ENCODE data around the gene PKP3.
"Not testable (repeated sequence)": the region's sequence is repeated elsewhere in the genome, so short reads cannot be mapped to it uniquely, and the experiment has no call there.

PKP3 gene

DNA sequence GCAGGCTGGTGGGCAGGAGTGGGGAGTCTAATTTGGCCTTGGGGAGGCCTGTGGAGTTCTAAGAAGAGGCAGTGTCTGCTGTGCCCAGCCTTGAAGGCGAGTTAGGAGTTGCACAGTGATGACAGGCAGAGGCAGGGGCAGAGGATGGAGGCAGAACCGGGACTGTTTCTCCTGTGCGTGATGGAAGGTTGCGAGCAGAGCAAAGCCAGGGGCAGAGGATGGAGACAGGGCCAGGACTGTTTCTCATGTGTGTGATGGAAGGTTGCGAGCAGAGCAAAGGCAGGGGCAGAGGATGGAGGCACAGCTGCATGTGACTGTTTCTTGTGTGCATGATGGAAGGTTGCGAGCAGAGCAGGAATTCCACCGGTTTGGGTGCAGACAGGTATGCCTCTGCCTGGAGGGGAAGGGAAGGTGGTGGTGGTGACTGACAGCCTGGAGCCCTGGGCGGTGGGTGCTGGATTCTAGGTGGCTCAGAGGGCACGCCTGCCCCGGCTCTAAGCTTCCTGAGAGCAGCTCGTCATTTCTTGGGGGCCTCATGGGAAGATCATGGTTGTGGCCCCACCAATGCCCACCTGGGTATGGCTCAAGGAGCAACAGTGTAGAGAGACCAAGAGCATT is 16.0 kb upstream of the PKP3 start:
- DNase-seq: no peak

DNA sequence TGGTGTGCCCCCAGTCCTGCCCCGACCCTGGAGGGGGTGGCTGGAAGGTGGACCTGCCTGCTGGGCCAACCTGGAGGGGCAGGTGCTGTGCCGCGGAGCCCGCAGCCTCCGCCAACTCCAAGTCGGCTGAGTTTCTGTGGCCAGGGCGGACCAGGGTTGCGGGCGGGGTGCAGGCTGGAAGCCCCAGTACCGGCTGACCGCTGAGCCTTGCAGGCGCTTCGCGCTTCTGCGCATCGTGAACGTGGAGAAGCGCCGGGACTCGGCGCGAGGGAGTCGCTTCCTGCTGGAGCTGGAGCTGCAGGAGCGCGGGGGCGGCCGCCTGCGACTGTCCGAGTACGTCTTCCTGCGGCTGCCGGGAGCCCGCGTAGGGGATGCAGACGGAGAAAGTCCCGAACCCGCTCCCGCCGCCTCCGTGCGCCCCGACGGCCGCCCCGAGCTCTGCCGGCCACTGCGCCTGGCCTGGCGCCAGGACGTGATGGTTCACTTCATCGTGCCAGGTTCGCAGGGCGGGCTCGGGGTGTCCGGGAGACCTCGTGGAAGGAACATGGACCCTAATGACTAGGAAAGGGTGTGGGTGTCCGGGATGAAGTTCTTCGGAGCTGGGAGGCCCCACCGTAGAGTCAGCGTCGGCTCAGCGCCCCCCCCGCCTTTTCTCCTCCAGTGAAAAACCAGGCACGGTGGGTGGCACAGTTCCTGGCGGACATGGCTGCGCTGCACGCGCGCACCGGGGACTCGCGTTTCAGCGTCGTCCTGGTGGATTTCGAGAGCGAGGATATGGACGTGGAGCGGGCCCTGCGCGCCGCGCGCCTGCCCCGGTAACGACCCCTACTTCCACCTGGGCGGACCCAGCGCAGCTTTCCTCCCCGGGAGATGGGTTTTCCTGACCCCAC is 14.6 kb upstream of the PKP3 start:
- no peak for DNase-seq

DNA sequence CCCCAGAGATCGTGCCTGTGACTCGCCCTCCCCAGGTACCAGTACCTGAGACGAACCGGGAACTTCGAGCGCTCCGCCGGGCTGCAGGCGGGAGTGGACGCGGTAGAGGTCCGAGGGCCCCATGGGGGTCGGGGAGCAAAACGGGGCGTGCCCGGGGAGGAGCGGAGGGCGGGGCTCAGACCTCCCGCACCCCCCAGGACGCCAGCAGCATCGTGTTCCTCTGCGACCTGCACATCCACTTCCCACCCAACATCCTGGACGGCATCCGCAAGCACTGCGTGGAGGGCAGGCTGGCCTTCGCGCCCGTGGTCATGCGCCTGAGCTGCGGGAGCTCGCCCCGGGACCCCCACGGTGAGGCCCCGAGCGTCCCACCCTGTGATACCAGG is 13.9 kb upstream of the PKP3 start:
- DNase-seq: no peak

DNA sequence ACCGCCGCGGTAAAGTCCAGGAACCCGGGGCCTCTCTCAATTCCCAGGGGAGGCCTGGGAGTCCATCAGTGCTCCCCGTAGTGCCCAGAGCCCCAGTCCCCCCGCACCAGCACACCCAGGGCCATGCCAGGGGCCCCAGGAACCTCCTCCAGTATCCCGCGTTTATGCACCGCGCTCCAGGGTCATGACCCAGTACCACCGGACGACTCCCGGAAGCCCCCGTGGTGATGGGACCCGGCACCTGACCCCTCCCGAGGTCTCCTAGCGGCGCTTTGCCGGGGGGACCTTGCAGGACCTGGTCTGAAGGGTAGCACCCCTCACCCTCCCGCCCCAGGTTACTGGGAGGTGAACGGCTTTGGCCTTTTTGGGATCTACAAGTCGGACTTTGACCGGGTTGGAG is 13.5 kb upstream of the PKP3 start:
- no peak for DNase-seq

DNA sequence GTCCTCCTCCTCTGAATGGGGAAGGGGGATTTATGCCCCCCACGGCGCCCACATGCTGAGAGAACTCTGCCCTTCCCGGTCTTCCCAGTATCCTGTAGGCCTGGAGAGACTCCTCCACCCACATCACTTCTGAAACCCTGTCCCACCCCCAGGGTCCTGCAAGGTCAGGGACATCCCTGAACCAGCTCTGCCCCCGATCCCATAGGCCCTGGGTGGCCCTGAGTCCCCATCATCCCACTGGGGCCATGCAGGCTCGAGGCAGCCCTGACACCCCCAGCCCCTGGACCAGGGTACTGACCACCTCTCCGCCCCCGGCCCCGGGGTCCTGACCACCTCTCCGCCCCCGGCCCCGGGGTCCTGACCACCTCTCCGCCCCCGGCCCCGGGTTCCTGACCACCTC is 13.0 kb upstream of the PKP3 start:
- DNase-seq: no peak

DNA sequence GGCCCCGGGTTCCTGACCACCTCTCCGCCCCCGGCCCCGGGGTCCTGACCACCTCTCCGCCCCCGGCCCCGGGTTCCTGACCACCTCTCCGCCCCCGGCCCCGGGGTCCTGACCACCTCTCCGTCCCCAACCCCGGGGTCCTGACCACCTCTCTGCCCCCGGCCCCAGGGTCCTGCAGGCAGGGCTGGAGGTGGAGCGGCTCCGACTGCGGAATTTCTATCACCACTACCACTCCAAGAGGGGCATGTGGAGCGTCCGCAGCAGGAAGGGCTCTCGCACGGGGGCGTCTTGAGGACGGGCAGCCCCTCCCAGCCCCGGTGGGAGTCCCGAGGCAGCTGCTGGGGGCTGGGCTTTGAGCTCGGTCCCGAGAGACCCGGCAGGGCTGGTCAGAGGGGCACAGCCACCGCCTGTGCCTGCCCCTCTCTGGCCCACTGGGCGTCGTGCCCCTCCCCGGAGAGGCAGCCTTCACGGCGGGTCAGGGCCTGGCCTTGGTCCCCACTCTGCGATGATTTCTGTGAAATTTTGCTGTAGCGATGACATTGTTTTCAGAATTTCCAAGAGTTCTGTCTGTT is 12.4 kb upstream of the PKP3 start:
- no peak for DNase-seq

DNA sequence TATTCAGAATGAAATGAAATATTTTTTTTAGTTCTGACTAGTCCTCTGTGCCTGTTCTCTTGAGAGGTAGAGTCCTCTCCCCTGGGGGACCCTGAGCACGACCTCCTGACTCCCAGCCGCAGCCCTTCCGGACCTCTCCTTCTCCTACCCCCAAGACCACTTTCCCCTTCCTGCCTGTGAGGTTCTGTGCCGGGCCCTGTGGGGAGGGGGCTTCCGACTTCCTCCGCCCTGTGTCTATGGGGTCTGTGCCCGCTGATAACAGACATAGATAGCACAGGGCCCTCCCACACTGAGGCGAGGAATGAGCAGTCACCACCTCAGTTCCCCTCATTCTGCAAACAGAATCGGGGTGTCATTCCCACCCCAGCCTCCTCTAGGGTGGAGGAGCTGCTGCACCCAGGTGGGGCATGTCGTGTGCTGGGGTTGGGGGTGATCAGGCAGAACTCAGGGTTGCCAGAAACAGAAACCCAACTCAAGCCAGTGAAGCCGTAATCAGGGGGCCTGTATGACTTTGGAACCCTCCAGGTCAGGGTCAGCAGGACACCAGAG is 11.9 kb upstream of the PKP3 start:
- no peak for DNase-seq

DNA sequence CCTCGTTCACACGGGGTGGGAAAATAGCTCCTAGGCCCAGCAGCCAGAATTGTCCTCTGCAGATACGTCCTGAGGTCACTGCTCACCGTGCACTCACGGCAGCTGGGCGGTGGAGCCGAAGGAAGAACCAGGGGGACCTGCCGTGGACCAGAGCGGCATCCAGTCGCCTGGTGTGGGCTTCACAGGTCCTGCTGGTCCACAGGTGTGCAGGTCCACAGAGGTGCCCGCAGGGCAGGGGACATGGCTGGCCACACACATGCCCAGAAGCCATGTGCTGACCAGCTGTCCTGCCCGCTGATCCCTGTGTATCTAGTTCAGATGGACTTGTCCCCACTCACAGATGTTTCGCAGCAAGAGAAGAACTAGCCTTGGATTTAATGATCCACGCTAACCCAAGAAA is 10.6 kb upstream of the PKP3 start:
- DNase-seq: no peak

DNA sequence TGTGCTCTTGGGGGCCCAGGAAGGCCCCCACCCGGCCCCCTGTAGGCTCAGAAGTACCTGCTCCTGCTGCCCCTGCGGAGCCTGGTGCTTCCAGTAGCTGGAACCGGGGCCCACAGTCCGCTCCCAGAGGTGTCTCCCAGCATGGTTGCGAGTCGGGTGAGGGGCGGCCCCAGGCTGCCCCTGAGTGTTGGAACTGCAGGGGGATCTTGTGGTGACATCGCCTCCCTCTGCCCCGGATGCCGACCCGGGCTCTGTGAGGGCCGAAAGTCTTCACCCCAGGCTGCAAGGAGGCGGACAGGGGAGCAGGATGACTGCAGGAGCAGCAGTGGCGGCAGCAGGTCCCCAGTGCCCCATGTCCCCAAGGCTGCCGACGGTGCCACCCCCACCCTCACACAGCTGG is 9.5 kb upstream of the PKP3 start:
- DNase-seq: no peak

DNA sequence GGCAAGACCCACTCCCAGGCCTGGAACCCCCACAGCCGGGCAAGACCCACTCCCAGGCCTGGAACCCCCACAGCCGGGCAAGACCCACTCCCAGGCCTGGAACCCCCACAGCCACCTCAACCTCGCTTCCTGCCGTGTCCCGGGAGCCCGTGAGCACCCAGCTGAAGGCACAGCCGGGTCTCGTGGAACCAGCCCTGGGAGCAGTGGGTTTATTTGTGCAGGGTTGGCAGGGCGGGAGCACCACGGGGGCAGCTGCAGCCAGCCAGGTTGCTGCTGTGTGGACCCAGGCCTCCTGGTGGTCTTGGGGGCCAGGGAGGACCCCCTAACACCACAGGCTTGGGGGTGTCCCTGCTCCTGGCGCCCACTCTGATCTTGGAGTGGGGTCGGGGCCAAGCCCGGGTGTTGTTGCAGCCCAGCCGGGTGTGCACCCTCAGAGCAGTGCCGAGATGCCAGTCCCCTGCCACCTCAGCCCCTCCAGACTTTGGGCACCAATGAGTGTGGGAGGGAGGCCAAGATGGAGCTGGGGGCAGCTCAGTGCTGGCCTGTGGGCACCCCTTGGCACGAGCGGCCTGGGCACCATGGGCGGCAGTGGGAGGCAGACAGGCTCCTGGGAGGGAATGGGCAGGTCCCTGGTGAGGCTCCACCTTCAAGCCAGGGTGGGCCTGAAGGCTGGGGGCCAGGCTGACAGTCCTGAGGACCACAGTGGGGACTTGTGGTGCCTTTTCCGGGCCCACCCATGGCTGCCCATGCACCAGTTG is 8.2 kb upstream of the PKP3 start:
- no peak for DNase-seq

DNA sequence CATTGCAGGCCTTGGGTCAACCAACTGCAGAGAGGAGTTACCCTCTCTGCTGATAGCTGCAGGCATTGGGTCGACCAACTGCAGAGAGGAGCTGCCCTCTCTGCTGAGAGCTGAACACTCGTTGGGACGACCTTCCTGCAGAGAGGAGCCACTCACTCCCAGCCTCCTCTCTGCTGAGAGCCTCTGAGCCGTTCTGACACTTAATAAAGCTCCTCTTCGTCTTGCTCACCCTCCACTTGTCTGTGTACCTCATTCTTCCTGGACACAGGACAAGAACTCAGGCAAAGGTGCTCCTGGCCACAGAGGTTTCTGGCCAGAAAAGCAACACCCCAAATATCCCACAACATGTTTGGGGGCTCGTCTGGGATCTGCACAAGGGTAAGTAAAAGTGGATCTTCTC is 7.5 kb upstream of the PKP3 start:
- DNase-seq: no peak

DNA sequence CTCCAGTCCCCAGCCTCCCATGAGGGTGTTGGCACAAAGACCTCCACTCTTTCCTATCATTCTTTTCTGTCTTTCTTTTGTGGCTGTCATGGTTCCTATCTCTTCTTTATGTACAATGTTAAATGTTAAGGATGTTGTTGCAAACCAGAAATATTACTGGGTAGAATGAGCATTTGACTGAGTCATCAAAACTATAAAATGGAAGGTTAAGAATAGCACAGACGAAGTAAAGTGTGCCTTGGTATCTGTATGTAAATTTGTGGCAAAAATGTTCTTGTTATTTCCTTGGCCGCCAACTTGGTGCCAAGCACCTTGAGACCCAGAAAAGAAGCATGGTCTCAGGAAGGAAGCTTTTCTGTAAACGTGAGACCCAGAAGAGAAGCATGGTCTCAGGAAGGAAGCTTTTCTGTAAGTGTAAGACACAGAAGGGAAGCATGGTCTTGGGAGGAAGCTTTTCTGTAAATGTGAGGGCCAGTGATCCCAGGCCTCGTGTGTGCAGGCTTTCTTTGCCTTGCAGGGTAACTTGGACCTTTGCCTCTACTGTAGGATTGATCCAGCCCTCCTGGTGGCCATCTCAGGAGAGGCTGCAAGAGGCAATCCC is 6.7 kb upstream of the PKP3 start:
- no peak for DNase-seq

DNA sequence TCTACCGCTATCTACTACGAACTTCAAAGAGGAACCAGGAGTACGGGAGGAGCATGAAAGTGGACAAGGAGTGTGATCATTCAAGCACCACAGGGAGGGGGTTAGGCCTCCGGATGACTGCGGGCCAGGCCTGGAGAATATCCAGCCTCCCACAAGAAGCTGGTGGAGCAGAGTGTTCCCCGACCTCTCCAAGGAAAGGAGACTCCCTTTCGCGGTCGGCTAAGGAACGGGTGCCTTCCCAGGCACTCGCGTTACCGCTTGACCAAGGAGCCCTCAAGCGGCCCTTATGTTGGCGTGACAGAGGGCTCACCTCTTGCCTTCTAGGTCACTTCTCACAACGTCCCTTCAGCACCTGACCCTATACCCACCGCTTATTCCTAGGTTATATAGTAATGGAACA is 4.6 kb upstream of the PKP3 start:
- not testable (repeated sequence) for DNase-seq

DNA sequence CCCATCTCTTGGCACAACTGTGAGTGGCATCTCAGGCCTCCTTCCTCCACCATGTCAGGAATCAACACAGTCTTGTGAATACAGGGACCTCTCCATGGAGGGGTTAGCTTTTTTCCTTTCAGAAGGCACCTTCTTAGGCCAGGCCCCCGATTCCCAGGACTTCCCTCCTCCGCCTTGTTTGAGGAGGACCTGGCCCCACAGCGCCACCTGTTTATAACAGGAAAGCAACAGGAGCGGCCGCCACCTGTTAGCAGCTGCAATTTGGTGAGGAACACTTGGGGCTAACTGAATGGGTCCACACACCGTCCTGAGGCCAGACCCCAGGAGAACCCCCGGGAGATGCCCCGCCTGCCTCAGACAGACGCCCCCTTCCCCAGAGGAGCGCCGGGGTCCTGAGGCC is 3.8 kb upstream of the PKP3 start:
- DNase-seq: no peak

DNA sequence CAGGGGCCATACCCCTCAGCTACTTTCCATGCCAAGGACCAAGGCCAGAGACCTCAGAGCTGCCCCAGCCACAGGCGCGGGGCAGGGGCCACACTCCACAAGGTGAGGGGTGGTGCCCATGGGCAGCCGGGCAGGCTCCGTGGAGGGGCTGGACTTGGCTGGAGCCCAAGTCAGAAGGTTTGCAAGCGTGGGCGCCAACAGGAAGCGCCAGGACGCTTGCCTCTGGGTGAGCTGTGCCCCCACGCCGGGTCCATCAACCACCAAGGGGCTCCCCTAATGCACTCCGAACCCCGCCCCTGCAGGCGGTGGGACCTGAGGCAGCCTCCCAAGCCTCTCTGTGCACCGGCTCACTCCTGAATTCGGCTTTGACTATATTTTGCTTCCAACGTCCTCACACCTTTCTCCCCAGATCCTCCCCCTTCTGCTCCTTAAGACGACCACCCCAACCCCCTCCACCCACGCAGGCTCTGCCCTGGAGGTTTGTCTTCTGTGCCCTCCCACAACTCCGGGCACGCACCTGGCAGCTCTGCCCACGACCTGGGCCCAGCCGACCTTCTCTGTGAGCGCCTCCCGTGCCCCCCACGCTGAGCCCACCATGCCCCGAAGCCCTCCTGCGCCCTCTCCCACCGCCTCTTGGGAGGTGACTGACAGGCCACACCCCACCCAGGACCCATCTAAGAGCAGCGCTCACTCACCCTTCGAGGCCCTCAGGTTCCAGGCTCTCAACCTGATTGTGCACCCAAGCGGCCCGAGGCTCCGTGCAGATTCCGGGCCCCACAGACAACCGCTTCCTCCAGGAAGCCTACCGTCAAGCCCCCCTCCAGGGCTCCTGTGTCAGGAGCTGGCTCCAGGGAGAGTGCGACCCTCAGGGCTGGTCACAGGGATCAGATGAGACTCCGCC is 2.6 kb upstream of the PKP3 start:
- DNase-seq: no peak

DNA sequence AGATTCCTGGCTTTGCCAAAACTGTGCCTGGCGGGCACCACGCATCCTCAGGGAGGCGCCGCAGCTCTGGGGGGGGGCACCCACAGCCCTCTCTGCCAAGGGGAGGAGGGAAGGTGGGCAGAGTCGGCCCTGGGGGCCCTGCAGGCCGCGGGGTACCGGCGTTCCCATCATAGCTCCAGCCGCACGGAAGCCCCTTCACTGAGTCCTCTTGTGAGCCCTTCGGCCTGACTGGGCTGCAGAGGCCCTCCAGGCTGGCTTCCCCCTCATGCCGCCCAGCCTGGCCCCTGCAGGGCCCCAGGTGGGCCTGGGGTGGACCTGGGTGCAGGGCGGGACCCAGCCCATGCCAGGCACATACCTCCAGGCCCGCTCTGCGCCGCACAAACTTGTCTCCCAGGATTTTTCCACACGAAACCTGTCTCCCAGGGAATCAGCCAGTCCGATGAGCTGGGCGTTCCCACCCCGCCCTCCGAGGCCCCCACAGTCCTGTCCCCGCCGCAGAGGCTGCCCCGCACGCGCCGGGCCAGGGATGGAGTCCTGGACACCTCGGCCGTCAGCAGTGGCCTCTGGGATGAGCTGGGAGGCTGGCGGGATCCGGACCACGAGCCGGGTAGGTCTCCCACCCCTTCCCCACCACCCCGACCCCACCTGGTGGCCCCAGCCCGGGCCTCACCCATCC is 1.8 kb upstream of the PKP3 start:
- no peak for DNase-seq

DNA sequence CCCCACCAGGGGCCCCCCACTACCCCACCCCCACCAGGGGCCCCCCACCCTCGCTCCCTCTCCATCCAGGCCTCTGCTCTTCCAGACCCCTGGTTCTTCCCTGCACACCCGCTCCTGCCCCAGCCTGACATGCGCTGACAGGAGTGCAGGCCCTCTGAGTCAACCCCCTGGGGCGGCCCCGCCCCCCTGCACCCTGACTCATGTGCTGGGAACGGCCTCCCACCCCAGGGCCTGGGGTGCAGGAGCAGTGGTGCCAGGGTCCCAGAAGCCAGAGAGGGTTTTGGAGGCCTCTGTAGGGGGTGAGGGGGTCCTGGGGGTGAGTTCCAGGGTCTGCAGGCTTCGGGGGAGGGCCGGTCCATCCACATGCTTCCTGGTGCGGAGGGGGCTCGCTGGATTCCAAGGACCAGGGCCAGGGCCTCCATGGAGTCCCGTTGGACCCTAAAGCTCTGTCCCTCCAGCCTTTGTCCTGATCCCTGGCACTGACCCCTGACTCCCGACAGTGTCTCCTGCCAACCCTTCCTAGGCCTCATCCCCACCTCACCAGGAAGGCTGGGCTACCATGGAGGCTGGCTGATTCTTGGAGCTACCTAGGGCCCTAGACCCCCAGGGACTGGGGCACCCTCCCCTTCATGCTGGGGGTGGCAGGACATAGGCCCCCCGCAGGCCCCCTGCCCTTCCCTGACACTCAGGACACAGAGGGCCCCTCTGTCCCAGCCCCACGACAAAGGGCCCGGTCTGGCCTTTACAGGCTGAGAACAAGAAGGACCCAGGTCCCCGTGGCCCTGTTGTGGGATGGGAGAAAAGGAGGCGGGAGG is 583 bp upstream of the PKP3 start:
- no peak for DNase-seq

DNA sequence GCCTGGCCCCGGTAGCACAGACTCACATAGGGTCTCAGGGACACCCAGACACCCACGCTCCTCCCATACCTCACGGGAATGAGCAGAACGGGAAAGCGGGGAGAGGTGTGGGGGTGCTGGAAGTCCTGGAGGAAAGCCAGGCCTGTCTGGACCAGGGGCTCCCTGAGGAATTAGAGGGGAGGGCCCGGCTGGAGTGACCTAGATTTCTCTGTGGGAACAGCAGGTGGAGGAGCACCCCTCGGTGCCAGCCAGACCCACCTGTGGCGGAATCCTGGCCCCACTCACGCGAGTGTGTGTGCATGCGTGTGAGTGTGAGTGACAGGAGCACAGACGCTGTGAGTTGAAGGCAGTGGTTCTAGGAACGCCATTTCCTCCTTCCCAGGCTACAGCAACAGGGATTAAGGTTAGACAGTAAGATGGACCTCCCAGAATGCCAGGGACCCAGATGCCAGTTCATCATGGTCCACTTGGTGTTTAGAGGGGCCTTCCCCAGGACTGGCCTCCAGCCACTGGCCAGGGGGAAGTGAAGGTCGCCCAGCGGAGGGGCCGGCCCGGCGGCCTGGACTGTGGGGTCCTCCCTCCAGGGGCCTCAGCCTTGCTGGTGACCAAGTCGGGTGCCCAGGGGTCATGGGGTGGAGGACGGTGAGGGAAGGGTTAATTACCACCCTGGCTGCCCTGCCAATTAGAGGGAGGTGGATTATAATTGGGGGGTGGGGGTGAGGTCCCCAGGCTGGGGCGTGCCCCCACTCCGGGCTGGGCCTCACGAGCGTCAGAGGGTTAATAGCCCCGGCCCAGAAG is 1.0 kb downstream of the PKP3 start:
- no peak for DNase-seq

DNA sequence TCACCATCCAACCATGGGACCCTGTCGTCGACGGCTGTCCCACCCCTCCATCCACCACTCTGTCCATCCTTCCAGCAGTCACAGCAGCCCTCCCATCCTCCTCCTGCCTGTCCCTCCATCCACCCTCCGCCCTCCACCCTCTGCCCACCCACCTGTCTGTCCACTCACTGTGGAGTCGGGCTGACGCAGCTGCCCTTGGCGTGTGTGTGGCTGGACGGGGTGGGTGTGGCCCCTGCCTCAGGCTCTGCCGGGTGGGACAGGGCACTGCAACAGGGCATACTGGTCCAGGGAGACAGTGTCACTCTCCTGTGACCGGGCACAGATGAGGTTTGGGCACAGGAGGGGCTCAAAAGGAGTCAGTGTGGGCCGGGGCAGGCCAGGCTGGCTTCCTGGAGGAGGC is 1.9 kb downstream of the PKP3 start:
- DNase-seq: no peak

Data from NCI-H526 treated with DMSO at 0.1 percent for 48 hours (cell line).